Measurements from ENCODE around the gene C20orf202.
"Not testable (repeated sequence)": the region's sequence is repeated elsewhere in the genome, so short reads cannot be mapped to it uniquely, and the experiment has no call there.

DNA sequence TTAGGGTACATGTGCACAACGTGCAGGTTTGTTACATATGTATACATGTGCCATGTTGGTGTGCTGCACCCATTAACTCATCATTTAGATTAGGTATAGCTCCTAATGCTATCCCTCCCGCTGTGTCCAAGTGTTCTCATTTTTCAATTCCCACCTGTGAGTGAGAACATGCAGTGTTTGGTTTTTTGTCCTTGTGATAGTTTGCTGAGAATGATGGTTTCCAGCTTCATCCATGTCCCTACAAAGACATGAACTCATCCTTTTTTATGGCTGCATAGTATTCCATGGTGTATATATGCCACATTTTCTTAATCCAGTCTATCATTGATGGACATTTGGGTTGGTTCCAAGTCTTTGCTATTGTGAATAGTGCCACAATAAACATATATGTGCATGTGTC, 47.0 kb downstream of the C20orf202 start:
- not testable (repeated sequence) for TF ChIP-seq ZNF514 (tag by site-specific recombination; IDR thresholded peaks at IDR 0.05); ZBTB49 (tag by site-specific recombination; IDR thresholded peaks at IDR 0.05; ENCODE audit: low read depth); ZNF639 (tag by site-specific recombination; IDR thresholded peaks at IDR 0.05); ZNF114 (tag by site-specific recombination; IDR thresholded peaks at IDR 0.05)

All from HEK293 (cell line).